Right lobe of liver (tissue), 6 donors: Measurements from ENCODE around the gene DDRGK1. TPM values are rescaled to one million over a fixed set of nuclear protein-coding genes. Genes with fewer than 3 reads are reported as not detected.

ENCODE experiments used
- ATAC-seq, 4 donors: fragments of 200-7000 bp; cut with Tn5 transposase; one replicate each; pipeline ENCODE4 v1.9.1; 2020; ENCODE audit warnings: mild to moderate bottlenecking in 4 of 4, moderate library complexity in 4 of 4
- DNase-seq, 3 donors: peaks; one replicate each; pipeline ENCODE4 v3.0.0-alpha.2; 2020
- H3K27ac ChIP-seq, 3 donors: fragments of 200-600 bp; one replicate each; pipeline ENCODE4 v1.8.0; 2022
- H3K27me3 ChIP-seq, 2 donors: fragments of 200-600 bp; one replicate each; pipeline ENCODE4 v1.8.0; 2022
- H3K36me3 ChIP-seq, 4 donors: fragments of 200-600 bp; sonication (generic) in 1 of 4; one replicate each; pipeline versions ENCODE4 v1.5.1 to v1.8.0; 2017 to 2022; ENCODE audit warnings: control low read depth in 1 of 4
- H3K4me1 ChIP-seq, 4 donors: fragments of 200-600 bp; sonication (generic) in 1 of 4; one replicate each; pipeline versions ENCODE4 v1.5.1 to v1.8.0; 2017 to 2022; ENCODE audit warnings: control low read depth in 1 of 4
- H3K4me3 ChIP-seq, 3 donors: fragments of 200-600 bp; one replicate each; pipeline ENCODE4 v1.8.0; 2022
- H3K9me3 ChIP-seq, 4 donors: fragments of 200-600 bp; sonication (generic) in 1 of 4; one replicate each; pipeline versions ENCODE4 v1.5.1 to v1.8.0; 2017 to 2022; ENCODE audit warnings: control low read depth in 1 of 4
- POLR2A ChIP-seq: fragments of 450-650 bp; IDR thresholded peaks from one replicate; pipeline ENCODE4 v1.6.1; 2017; ENCODE audit warnings: antibody characterized with exemption, mild to moderate bottlenecking
- WGBS: methylation state at CpG from one replicate; pipeline ENCODE4 v1.1.6; 2018; ENCODE audit warnings: low coverage, low lambda C conversion rate; ENCODE audit not compliant: insufficient coverage; ENCODE audit errors: missing lambda C conversion rate; 5-methylcytosine and 5-hydroxymethylcytosine counted together
- intact Hi-C, 2 donors: fragments of 100-400 bp; cut with DNase I; formaldehyde crosslinking; loops; one replicate each; pipeline versions ENCODE4 v1.11.2 to v1.14.1; 2022
- total RNA-seq, 6 experiments: library from RNA; depleted of rRNA in 2 of 6; stranded (reverse); fragments of >200 nt in 2 of 6; fragmentation: NEBNext Ultra II Directional in 3 of 6; extraction: Animal tissue kit (Norgen Biotek cat#: 25700) in 3 of 6; gene quantifications; one replicate each; pipeline versions ENCODE4 v1.1.0 to v1.2.4, GENCODE V29; 2016 to 2023
- TF ChIP-seq, protein P1 (sequence below), 4 donors: fragments of 200-600 bp in 3 of 4; fragments of 450-650 bp in 1 of 4; IDR thresholded peaks; one replicate each; pipeline versions ENCODE4 v1.5.1 to v1.8.0; 2016 to 2022; ENCODE audit warnings: antibody characterized with exemption in 4 of 4, mild to moderate bottlenecking in 2 of 4
- donor health status: DM: no; HTN: yes; CAD: no.
- donor health status: DM: no; HTN: no; CAD: no.
- donor health status: DM: no; HTN: no; CAD: no.
- donor health status: DM: no; HTN: yes; CAD: no.
- donor health status: DM: no; HTN: yes; CAD: no.

DDRGK1 gene
- total RNA-seq, 6 experiments from 2014 or later: 55.0 to 76.1 (median 60.1) TPM

DNA sequence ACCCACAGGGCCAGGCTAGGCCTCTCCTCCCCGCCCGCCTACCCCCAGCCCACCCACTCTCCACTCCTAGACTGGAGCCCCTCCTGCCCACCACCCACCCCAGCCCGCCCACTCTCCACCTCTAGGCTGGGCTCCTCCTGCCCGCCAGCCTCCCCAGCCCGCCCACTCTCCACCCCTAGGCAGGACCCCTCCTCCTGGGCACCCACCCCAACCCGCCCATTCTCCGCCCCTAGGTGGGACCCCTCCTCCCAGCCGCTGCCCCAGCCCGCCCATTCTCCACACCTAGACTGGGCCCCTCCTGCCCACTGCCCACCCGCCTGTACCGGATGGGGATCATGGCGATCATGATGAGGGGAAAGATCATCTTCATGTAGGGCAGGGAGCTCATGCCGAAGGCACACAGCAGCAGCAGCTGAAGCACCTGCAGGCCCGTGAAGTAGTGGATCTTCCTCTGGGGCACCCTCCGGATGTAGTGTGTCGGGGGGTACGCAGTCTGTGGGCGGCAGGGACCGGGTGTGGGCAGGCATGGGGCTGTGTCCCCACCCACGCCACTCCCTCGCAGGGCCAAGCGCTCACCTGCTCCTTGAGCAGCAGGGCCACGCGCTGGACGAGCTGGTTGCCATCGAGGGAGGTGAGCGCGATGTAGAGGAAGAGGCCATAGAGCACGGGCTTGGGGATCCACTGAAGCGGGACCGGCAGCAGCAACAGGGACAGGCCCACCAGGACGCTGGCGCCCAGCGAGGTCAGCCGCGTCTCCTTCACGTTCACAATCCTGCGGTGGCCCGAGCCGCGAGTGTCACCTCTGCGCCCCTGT lies 23.7 kb upstream of the DDRGK1 start:
- no peak overlapping the region for H3K27ac ChIP-seq
- 91% methylated on average over 13 of the region's 42 CpGs for WGBS
- H3K4me3 ChIP-seq: no peak overlapping the region
- no peaks in the 10 kb centered on the region for H3K36me3 ChIP-seq
- intact Hi-C loops: loop anchor here in 1 of 2 donors (10.0 kb wide), 1 partner anchor 87 kb away; no protein-coding TSS in a partner anchor
- no peaks in the 10 kb centered on the region for H3K27me3 ChIP-seq
- TF ChIP-seq, protein P1, sequence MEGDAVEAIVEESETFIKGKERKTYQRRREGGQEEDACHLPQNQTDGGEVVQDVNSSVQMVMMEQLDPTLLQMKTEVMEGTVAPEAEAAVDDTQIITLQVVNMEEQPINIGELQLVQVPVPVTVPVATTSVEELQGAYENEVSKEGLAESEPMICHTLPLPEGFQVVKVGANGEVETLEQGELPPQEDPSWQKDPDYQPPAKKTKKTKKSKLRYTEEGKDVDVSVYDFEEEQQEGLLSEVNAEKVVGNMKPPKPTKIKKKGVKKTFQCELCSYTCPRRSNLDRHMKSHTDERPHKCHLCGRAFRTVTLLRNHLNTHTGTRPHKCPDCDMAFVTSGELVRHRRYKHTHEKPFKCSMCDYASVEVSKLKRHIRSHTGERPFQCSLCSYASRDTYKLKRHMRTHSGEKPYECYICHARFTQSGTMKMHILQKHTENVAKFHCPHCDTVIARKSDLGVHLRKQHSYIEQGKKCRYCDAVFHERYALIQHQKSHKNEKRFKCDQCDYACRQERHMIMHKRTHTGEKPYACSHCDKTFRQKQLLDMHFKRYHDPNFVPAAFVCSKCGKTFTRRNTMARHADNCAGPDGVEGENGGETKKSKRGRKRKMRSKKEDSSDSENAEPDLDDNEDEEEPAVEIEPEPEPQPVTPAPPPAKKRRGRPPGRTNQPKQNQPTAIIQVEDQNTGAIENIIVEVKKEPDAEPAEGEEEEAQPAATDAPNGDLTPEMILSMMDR (IDR thresholded peaks at IDR 0.05): no peak
- TF ChIP-seq POLR2A: no peak
- no peaks in the 10 kb centered on the region for H3K9me3 ChIP-seq
- DNase-seq (no peak), ATAC-seq (no peak)
- no peaks in the 10 kb centered on the region for H3K4me1 ChIP-seq

DNA sequence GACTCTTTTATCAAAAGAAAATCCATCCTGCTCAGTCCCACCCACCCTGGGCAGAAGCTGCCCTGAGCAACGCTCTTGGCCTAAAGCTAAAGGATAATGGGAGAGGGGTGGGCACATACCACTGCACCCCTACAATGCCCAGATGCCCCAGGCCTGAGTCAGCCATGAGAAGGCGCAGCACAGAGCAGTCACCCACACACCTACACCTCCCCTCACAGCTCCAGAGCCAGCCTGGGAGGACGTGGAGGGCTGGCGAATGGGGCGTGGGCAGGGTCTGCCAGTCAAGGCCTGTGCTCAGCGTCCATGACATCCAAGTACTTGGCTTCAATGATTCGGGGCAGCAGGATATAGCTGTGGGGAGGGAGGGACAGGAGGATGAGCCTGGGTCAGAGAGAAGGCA lies 23.0 kb upstream of the DDRGK1 start:
- H3K27ac ChIP-seq: no peak overlapping the region
- ATAC-seq: no peak
- H3K27me3 ChIP-seq: no peaks in the 10 kb centered on the region
- no peak for TF ChIP-seq POLR2A
- TF ChIP-seq, protein P1 (IDR thresholded peaks at IDR 0.05): no peak
- H3K4me1 ChIP-seq: no peaks in the 10 kb centered on the region
- DNase-seq: no peak
- H3K9me3 ChIP-seq: no peaks in the 10 kb centered on the region
- peaks cover 0 to 6% (median under 1%) of the 10 kb centered on the region in 4 donors for H3K36me3 ChIP-seq
- WGBS: 79% methylated on average over 4 of the region's 7 CpGs
- intact Hi-C loops: loop anchor here in 1 of 2 donors (10.0 kb wide), 1 partner anchor 87 kb away; no protein-coding TSS in a partner anchor
- no peak overlapping the region for H3K4me3 ChIP-seq

DNA sequence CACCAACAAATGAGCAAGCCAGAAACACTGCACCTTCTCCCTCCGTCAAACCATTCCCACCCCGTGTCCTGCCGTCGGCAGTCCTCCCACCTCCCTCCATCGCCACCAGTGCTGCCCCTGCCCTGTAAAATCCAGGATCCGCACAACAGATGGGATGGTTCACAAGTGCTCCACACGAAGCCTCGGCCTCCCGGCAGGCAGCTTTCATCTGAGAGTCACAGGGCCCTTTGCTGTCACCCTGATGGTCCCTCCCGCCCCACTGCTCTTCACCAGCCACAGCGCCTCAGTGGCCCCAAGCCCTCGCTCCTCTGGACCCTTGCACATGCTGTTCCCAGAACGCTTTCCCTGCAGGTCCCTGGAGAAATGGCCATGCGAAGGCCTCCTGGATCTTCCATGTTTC lies 22.4 kb upstream of the DDRGK1 start:
- no CpG with 5 or more reads among the region's 14 CpGs for WGBS
- no peak for DNase-seq

DNA sequence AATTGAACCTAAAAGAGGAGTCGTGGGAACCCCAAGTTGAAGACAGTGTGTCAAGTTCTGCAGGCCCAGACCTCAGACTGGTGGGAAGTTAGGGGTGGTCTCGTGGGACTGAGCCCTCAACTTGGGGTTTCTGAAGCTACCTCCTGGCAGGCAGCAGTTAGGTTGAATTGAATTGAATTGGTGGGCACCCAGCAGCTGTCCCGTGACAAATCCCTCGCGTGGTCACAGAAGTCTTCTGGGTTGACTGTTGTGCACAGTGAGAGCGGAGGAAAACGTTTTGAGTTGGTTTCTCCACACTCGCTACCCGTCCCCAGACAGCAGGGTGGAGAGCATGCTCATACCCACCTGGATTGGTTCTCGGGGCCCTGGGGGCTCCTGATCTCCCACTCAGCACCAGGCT lies 21.6 kb upstream of the DDRGK1 start:
- no peaks in the 10 kb centered on the region for H3K27me3 ChIP-seq
- no peak overlapping the region for H3K27ac ChIP-seq
- no peak for DNase-seq
- TF ChIP-seq, protein P1 (IDR thresholded peaks at IDR 0.05): no peak
- TF ChIP-seq POLR2A: no peak
- no peaks in the 10 kb centered on the region for H3K9me3 ChIP-seq
- WGBS: 100% methylated on average over 1 of the region's 10 CpGs
- H3K4me1 ChIP-seq: no peaks in the 10 kb centered on the region
- peaks cover 0 to 15% (median under 1%) of the 10 kb centered on the region in 4 donors for H3K36me3 ChIP-seq
- ATAC-seq: no peak
- intact Hi-C loops: loop anchor here in 1 of 2 donors (10.0 kb wide), 1 partner anchor 89 kb away; no protein-coding TSS in a partner anchor
- H3K4me3 ChIP-seq: no peak overlapping the region

More for the DNA sequence above, 22.4 kb upstream of the DDRGK1 start:
- intact Hi-C loops: loop anchor here in 1 of 2 donors (10.0 kb wide), 1 partner anchor 88 kb away; no protein-coding TSS in a partner anchor
- Histone ChIP-seq H3K9me3 (no peaks in the 10 kb centered on the region), H3K4me1 (no peaks in the 10 kb centered on the region), H3K4me3 (no peak overlapping the region), H3K27ac (no peak overlapping the region), H3K36me3 (peaks cover 0 to 7% (median under 1%) of the 10 kb centered on the region in 4 donors), H3K27me3 (no peaks in the 10 kb centered on the region)
- no peak for ATAC-seq
- TF ChIP-seq, protein P1 (IDR thresholded peaks at IDR 0.05): no peak
- no peak for TF ChIP-seq POLR2A
